GM21528 (cell line): ENCODE results near the gene IL11.

Source experiments
- ATAC-seq: cut with Tn5 transposase; IDR thresholded peaks from one replicate; pipeline ENCODE4 v1.9.1; 2021; ENCODE audit warnings: mild to moderate bottlenecking, moderate library complexity; ENCODE audit not compliant: unreplicated experiment, low FRiP score

IL11 gene

DNA sequence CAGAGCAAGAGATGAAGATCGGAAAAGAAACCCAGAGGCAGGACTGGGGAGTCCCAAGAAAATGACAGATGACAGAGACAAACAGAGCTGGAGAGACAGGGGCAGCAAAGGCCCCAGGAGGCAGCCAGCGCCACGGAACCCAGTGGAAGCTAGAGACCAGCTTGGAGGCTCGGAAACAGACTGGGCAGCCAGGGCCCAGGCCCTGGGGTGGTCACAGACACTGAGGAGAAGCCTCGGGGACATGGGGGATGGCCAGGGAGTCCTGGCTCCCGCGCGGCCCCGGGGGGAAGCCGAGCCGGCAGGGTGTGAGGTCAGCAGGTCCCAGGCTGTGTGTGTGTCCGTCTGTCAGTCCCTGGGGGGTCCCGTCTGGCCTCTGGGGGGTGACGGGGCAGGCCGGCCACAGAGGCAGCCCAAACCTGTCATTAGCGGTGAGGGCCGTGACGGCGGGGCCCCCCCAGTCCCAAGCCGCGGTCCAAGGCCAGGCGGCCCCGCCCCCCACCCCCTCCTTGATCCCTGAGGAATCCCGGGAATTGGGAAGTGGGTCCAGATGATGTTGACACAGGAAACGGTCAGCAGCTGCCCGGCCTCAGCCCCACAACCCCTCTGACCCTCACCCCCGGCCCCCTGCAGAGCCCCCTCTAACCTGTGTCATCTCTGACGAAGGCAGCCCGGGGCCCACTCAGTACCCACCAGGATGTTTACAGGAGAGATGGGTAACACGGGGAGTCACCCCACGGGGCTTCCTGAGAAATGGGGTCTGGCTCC is 3.9 kb upstream of the IL11 start:
- no peak for ATAC-seq

DNA sequence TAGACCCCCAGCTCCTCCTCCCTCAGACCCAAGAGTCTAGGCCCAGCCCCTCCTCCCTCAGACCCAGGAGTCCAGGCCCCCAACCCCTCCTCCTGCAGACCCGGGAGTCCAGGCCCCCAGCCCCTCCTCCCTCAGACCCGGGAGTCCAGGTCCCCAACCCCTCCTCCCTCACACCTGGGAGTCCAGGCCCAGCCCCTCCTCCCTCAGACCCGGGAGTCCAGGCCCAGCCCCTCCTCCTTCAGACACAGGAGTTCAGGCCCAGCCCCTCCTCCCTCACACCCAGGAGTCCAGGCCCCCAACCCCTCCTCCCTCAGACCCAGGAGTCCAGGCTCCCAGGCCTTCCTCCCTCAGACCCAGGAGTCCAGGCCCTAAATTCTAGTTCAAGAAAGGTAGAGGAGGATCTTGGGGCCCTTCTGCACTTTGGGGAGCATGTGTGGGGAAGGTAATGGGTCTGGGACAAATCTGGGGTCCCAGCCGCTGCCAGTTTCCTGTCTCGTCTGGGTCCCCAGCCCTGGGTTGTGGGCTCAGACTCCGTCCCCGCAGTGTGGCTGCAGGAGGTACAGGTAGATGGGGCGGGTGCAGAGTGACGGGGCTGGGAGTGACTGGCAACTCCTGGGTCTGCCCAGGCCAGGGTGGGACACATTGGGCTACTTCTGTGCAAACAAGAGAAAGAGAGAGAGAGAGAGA is 3.2 kb upstream of the IL11 start:
- no peak for ATAC-seq

- no peak for ATAC-seq
Measured at GRCh38 chr19:55372316-55373081, 2.2 kb upstream of the IL11 start.

GRCh38 chr19:55369653-55370304 is 484 bp downstream of the IL11 start:
- ATAC-seq = no peak

DNA sequence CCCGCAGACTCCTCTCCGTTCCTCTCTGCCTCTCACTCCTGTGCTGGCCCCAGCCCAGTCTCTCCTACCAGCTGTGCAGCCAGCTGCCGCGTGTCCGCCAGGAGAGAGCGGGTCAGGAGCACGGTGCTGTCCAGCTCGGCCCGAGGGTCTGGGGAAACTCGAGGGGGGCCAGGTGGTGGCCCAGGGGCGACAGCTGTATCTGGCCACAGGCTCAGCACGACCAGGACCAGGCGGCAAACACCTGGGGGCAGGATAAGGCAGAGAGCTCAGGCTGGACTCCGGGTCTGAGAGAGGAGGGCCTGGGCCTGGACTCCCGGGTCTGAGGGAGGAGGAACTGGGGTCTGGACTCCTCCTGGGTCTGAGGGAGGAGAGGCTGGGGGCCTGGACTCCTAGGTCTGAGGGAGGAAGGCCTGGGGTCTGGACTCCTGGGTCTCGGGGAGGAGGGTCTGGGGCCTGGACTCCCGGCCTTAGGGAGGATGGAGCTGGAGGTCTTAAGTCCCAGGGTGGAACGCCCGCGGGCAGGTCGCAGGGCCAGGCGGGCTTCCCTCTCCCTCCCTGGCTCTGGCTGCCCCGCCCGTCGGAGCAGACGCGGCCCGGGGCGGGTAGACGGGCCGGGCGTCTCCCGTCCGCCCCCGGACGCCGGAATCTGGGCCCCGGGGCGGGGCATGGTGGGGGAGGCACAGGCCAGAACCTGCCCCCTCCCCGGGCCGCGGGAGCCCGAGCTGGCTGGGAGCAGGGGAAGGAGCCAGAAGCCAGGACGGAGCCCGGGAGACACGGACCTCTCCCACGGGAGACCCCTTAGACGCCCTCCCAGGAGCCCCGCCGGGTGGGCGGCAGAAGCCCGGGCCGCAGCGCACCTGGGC is 1.3 kb downstream of the IL11 start:
- ATAC-seq = no peak

DNA sequence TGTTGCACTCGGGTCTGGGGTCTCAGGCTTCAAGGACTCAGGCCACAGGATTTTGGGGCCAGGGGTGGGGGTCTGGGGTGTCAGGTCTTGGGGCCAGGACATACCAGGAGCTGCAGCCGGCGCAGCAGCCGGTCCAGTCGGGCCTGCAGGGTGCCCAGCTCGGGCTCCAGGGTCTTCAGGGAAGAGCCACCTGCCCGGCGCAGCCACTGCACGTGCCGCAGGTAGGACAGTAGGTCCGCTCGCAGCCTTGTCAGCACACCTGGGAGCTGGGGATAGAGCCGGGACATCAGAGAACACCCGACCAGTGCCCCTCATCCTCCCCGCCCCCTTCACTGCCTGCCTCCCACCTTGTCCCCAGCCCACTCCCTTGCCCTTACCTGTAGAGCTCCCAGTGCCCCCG is 2.2 kb downstream of the IL11 start:
- ATAC-seq = no peak

GRCh38 chr19:55366790-55367189 is 3.5 kb downstream of the IL11 start:
- ATAC-seq = no peak

- no peak for ATAC-seq
Measured at GRCh38 chr19:55365964-55366363, 4.3 kb downstream of the IL11 start.

DNA sequence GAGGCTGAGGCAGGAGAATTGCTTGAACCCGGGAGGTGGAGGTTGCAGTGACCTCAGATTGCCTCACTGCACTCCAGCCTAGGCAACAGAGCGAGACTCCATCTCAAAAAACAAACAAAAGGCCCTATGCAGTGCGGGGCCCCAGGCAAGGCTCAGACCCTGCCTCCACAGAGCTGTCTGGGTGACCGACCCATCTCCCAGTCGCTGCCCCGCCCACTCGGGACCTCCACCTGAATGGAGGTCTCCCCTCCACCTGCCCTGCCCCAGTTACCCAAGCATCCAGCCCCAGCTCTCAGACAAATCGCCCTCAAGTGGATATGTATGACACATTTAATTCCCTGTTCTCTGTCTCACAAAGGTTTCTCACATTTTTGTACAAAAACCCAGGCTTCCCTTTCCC is 5.0 kb downstream of the IL11 start:
- no peak for ATAC-seq

GRCh38 chr19:55362990-55363716 is 7.1 kb downstream of the IL11 start, which contains the start of gene GARIN5B:
GARIN5B (minus strand) TSS chr19:55363260; CDS start chr19:55363066, 194 bp downstream.
- no peak for ATAC-seq

DNA sequence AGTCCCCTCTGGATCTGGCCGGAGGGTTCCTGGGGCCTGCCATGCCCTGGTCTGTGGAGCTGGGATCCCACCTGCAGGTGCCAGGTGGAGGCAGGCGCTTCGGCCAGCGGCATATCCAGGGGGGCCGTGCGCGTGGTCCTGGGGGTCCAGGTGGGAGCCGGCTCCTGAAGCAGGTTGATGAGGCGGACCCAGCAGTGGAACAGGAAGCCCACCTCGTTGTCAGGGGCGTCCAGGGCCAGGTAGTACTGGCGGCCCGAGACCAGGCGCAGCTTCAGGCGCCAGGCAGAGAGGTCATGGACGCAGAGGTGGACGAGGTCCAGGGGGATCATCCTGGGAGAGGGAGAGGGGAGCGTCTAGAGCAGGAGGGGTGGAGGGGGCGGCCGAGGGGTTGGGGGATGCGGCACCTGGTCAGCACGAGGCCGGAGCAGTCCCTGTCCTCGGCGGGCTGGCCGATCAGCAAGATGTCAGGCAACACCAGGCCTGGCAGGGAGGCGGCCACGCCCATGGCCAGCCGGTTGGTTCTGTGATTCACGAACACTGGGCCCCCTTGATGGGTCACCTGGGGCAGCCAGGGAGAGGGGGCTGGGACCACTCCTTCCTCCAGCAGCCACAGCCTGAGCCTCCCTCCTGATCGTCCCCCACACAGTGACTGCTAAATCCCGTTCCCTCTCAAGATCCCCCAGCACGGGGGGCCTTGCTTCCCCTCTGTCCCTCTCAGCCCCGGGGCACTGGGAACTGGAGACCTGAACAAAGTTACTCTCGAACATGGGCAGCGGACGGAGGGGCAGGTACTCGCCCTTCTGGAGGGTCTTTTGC is 7.9 kb downstream of the IL11 start:
- no peak for ATAC-seq

- no peak for ATAC-seq
Measured at GRCh38 chr19:55360902-55361301, 9.4 kb downstream of the IL11 start.

DNA sequence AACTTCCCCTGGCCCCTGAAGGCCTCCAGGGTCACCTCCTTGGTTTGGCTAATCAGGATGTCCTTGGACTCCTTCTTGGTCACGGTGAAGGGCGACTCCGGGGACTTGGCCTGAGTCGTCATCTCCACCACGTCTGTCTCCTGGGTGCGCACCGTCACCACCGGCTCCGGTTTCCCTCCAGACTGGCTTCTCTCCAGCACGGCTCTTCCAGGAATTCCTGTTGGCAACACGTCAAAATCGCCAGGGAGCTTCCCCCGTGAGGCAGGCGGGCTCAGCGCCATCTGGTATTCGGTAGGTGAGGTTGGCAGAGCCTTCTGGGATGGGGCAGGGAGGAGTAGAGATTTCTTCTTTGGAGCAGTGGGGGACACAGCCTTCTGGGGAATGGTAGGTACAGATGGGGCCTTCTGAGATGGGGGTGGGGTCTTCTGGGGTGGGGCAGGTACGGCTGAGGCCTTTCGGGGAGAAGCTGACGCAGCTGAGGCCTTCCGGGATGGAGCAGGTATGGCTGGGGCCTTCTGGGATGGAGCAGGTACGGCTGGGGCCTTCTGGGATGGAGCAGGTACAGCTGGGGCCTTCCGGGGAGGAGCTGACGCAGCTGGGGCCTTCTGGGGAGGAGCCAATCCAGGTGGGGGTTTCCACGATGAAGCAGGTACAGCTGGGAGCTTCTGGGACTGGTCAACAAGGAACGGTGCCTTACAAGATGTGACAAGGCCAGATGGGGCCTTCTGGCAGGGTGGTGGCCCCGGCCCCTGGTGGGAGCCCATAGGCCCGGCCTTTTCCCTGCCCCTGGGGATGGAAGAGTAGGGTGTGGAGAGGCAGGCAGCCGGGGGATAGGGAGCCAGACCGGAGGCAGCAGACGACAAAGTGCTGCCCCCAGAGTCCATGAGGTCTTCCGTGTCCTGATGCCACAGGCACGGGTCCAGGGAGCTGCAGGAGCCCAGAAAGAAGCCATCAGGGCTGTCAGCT is 11.0 kb downstream of the IL11 start:
- no peak for ATAC-seq

DNA sequence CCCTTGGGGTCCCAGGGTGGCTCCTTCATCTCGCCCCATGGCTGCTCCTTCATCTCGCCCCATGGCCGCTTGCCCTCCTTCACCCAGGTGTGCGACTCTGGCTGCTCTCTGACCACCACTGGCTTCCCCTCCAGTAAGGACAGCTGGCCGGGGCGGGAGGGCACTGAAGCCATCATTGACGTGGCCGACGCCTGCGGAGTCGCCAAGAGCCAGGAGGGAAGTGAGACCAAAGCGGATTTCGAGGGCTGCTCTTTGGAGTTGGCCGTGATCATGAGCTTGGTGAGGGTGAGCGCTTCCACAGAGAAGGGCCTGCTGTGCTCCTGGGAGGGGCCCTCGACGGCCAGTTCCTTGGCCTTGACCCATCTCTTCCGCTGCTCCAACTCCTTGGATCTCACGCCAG is 11.8 kb downstream of the IL11 start:
- no peak for ATAC-seq

DNA sequence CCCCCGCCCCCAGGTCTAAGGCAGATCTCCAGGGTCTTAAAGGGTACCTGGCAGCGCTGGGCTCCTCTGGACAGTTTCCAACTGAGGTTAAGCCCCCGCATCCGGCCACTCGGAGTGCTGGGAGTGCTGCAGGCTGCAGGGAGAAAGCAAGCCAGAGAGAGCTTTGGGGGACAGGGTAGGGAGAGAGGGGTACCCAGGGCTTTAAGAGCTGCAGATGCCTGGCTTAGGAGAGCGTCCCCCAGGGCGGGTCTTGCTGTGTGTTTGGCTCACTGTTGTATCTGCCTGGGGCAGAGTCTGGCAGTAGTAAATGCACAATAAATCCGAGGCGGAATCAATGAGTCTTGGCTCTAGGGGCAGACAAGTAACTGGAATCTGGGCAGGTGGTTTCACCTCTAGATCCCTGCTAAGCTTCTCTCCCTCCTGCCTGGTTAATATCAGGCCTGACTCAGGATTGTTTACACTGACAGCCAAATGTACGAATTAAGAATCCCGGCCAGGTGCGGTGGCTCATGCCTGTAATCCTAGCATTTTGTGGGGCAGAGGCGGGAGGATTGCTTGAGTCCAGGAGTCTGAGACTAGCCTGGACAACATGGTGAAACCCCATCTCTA is 14.9 kb downstream of the IL11 start:
- ATAC-seq = no peak

GRCh38 chr19:55354698-55355212 is 15.5 kb downstream of the IL11 start, which contains the start of gene COX6B2:
COX6B2 (minus strand) TSS chr19:55354719; CDS start chr19:55354521, 198 bp downstream.
- ATAC-seq = no peak
